A673 (cell line): ENCODE data around the gene HLA-DQB2.
"Not testable (repeated sequence)": the region's sequence is repeated elsewhere in the genome, so short reads cannot be mapped to it uniquely, and the experiment has no call there.

Experiments used
- EZH2 ChIP-seq: fragments of 200-600 bp; sonication (generic); IDR thresholded peaks from 2 replicates; pipeline ENCODE4 v1.6.1; 2017; ENCODE audit warnings: borderline replicate concordance, low read depth, mild to moderate bottlenecking, mixed read lengths, antibody characterized with exemption, low read length; ENCODE audit not compliant: poor library complexity, severe bottlenecking
- TF ChIP-seq, protein P1 (sequence below): fragments of 300-800, 200-600 bp; sonication (generic); conservative IDR thresholded peaks from 2 replicates; pipeline ENCODE4 v1.5.1; 2017; ENCODE audit warnings: low read depth, mild to moderate bottlenecking, antibody characterized with exemption, low read length, moderate library complexity, mixed read lengths

DNA sequence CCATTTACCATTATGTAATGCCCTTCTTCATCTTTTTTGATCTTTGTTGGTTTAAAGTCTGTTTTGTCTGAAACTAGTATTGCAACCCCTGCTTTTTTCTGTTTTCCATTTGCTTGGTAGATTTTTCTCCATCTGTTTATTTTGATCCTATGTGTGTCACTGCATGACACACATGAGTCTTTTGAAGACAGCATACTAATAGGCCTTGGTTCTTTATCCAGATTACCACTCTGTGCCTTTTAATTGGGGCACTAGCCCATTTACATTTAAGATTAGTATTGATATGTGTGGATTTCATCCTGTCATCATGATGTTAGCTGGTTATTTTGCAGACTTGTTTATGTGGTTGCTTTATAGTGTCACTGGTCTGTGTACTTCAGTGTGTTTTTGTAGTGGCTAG, 42.1 kb upstream of the HLA-DQB2 start:
- TF ChIP-seq, protein P1, sequence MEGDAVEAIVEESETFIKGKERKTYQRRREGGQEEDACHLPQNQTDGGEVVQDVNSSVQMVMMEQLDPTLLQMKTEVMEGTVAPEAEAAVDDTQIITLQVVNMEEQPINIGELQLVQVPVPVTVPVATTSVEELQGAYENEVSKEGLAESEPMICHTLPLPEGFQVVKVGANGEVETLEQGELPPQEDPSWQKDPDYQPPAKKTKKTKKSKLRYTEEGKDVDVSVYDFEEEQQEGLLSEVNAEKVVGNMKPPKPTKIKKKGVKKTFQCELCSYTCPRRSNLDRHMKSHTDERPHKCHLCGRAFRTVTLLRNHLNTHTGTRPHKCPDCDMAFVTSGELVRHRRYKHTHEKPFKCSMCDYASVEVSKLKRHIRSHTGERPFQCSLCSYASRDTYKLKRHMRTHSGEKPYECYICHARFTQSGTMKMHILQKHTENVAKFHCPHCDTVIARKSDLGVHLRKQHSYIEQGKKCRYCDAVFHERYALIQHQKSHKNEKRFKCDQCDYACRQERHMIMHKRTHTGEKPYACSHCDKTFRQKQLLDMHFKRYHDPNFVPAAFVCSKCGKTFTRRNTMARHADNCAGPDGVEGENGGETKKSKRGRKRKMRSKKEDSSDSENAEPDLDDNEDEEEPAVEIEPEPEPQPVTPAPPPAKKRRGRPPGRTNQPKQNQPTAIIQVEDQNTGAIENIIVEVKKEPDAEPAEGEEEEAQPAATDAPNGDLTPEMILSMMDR = not testable (repeated sequence)
- not testable (repeated sequence) for TF ChIP-seq EZH2
